Hepatocyte (in vitro differentiated cells): Measurements from ENCODE around the gene RPS6KA2. TPM values are rescaled to one million over a fixed set of nuclear protein-coding genes. Genes with fewer than 3 reads are reported as not detected.

Experiments
- DNase-seq: peaks from one replicate; pipeline ENCODE4 v3.0.0-alpha.2; 2016; ENCODE audit warnings: low spot score
- H2AFZ ChIP-seq: fragments of 200-600 bp; sonication (generic); 2 replicates; pipeline ENCODE4 v1.6.0; 2016; ENCODE audit warnings: antibody characterized with exemption, mild to moderate bottlenecking
- H3K27ac ChIP-seq: fragments of 200-600 bp; sonication (generic); 2 replicates; pipeline ENCODE4 v1.5.1; 2016; ENCODE audit warnings: mild to moderate bottlenecking
- H3K27me3 ChIP-seq: fragments of 200-600 bp; sonication (generic); 2 replicates; pipeline ENCODE4 v1.6.1; 2016
- H3K36me3 ChIP-seq: fragments of 200-600 bp; sonication (generic); replicated peaks from 2 replicates; pipeline ENCODE4 v1.5.1; 2016; ENCODE audit warnings: low read depth; ENCODE audit not compliant: insufficient read depth
- H3K4me1 ChIP-seq: fragments of 200-600 bp; sonication (generic); 2 replicates; pipeline ENCODE4 v1.5.1; 2016; ENCODE audit warnings: mild to moderate bottlenecking, moderate library complexity; ENCODE audit not compliant: insufficient read depth
- H3K4me2 ChIP-seq: fragments of 200-600 bp; sonication (generic); 2 replicates; pipeline ENCODE4 v1.6.0; 2016
- H3K4me3 ChIP-seq: fragments of 200-600 bp; sonication (generic); 2 replicates; pipeline ENCODE4 v1.5.1; 2016; ENCODE audit warnings: mild to moderate bottlenecking
- H3K79me2 ChIP-seq: fragments of 200-600 bp; sonication (generic); 2 replicates; pipeline ENCODE4 v1.6.0; 2017; ENCODE audit warnings: mild to moderate bottlenecking
- H3K9me2 ChIP-seq: fragments of 200-600 bp; sonication (generic); replicated peaks from 2 replicates; pipeline ENCODE4 v1.6.0; 2017; ENCODE audit warnings: mild to moderate bottlenecking; ENCODE audit not compliant: insufficient read depth
- H3K9me3 ChIP-seq: fragments of 200-600 bp; sonication (generic); 2 replicates; pipeline ENCODE4 v1.5.1; 2016; ENCODE audit warnings: low read depth, mild to moderate bottlenecking
- H4K20me1 ChIP-seq: fragments of 200-600 bp; sonication (generic); 2 replicates; pipeline ENCODE4 v1.6.0; 2016; ENCODE audit warnings: mild to moderate bottlenecking; ENCODE audit not compliant: insufficient read depth, poor library complexity, severe bottlenecking
- CTCF ChIP-seq: fragments of 200-600 bp; sonication (generic); IDR thresholded peaks from 2 replicates; pipeline ENCODE4 v1.5.1; 2016; ENCODE audit warnings: antibody characterized with exemption, mild to moderate bottlenecking; ENCODE audit not compliant: poor library complexity
- EZH2 ChIP-seq: fragments of 200-600 bp; sonication (generic); IDR thresholded peaks from 2 replicates; pipeline ENCODE4 v1.6.1; 2016; ENCODE audit warnings: antibody characterized with exemption, mild to moderate bottlenecking, borderline replicate concordance
- EZH2phosphoT487 ChIP-seq: fragments of 200-600 bp; sonication (generic); IDR thresholded peaks from one replicate; pipeline ENCODE4 v1.6.1; 2018; ENCODE audit warnings: antibody characterized with exemption, mild to moderate bottlenecking, low read depth, moderate library complexity; ENCODE audit not compliant: unreplicated experiment, severe bottlenecking
- WGBS: methylation state at CpG from one replicate; pipeline ENCODE4 v1.1.6; 2016; ENCODE audit warnings: low lambda C conversion rate; ENCODE audit errors: missing lambda C conversion rate; 5-methylcytosine and 5-hydroxymethylcytosine counted together
- polyA plus RNA-seq: library from polyadenylated mRNA; unstranded; fragments of >200 nt; fragmentation: Nextera tagmentation; extraction: Ambion mirVana; gene quantifications from 2 replicates; pipeline ENCODE4 v1.2.1, GENCODE V29; 2016
- total RNA-seq: library from RNA; depleted of rRNA; stranded (reverse); fragments of >200 nt; gene quantifications from 2 replicates; pipeline ENCODE4 v1.2.3, GENCODE V29; 2014

The RPS6KA2 gene
- total and polyA plus RNA-seq, 2 experiments from 2014 or later: 27.7 to 29.2 TPM

GRCh38 chr6:166411271-166411670, 215.8 kb downstream of the RPS6KA2 start:
- no peaks in the 10 kb centered on the region for H3K27me3 ChIP-seq
- H3K4me3 ChIP-seq: no peak overlapping the region
- no peaks in the 10 kb centered on the region for H3K36me3 ChIP-seq
- H3K4me1 ChIP-seq: no peaks in the 10 kb centered on the region
- H3K9me3 ChIP-seq: no peaks in the 10 kb centered on the region
- no peaks in the 10 kb centered on the region for H3K79me2 ChIP-seq
- H3K27ac ChIP-seq: no peak overlapping the region
- 95% methylated on average over 15 of the region's 15 CpGs for WGBS
- H3K9me2 ChIP-seq: no peaks in the 10 kb centered on the region
- no peak for DNase-seq
- H2AFZ ChIP-seq: no peak overlapping the region
- no peaks in the 10 kb centered on the region for H4K20me1 ChIP-seq
- TF ChIP-seq EZH2: no peak
- TF ChIP-seq CTCF: no peak
- no peak for TF ChIP-seq EZH2phosphoT487
- no peak overlapping the region for H3K4me2 ChIP-seq

- no peaks in the 10 kb centered on the region for H3K4me1 ChIP-seq
- H3K27ac ChIP-seq: no peak overlapping the region
- no peak overlapping the region for H3K4me3 ChIP-seq
- H3K79me2 ChIP-seq: no peaks in the 10 kb centered on the region
- H3K36me3 ChIP-seq: no peaks in the 10 kb centered on the region
- H3K4me2 ChIP-seq: no peak overlapping the region
- DNase-seq: no peak
- no peaks in the 10 kb centered on the region for H4K20me1 ChIP-seq
- no peak overlapping the region for H2AFZ ChIP-seq
- no peaks in the 10 kb centered on the region for H3K9me3 ChIP-seq
- TF ChIP-seq EZH2 (no peak), EZH2phosphoT487 (no peak), CTCF (no peak)
- H3K27me3 ChIP-seq: no peaks in the 10 kb centered on the region
- 91% methylated on average over 10 of the region's 10 CpGs for WGBS
- no peaks in the 10 kb centered on the region for H3K9me2 ChIP-seq
Observed at GRCh38 chr6:166410426-166410935, 216.6 kb downstream of the RPS6KA2 start.

- no peak overlapping the region for H2AFZ ChIP-seq
- H3K79me2 ChIP-seq: no peaks in the 10 kb centered on the region
- H3K36me3 ChIP-seq: no peaks in the 10 kb centered on the region
- WGBS: 77% methylated on average over 22 of the region's 22 CpGs
- H4K20me1 ChIP-seq: no peaks in the 10 kb centered on the region
- no peak for DNase-seq
- H3K9me3 ChIP-seq: no peaks in the 10 kb centered on the region
- no peak for TF ChIP-seq EZH2
- TF ChIP-seq EZH2phosphoT487: no peak
- no peak for TF ChIP-seq CTCF
- no peak overlapping the region for H3K4me2 ChIP-seq
- H3K27me3 ChIP-seq: no peaks in the 10 kb centered on the region
- no peak overlapping the region for H3K27ac ChIP-seq
- no peaks in the 10 kb centered on the region for H3K4me1 ChIP-seq
- H3K9me2 ChIP-seq: no peaks in the 10 kb centered on the region
- no peak overlapping the region for H3K4me3 ChIP-seq
Observed at GRCh38 chr6:166408936-166409755, 217.9 kb downstream of the RPS6KA2 start.
